Lower leg skin (tissue), 3 donors: ENCODE data around the gene RORC.

Experiments
- CTCF ChIP-seq, 3 donors: fragments of 450-650 bp; IDR thresholded peaks; one replicate each; pipeline ENCODE4 v1.5.1; 2016; ENCODE audit warnings: antibody characterized with exemption in 3 of 3, mild to moderate bottlenecking in 3 of 3, moderate library complexity in 2 of 3
- POLR2A ChIP-seq, 2 donors: fragments of 450-650 bp; IDR thresholded peaks; one replicate each; pipeline ENCODE4 v1.6.1; 2016 to 2017; ENCODE audit warnings: antibody characterized with exemption in 2 of 2, mild to moderate bottlenecking in 1 of 2, moderate library complexity in 1 of 2

GRCh38 chr1:151779852-151780251 lies 51.8 kb downstream of the RORC start:
- TF ChIP-seq CTCF (IDR thresholded peaks at IDR 0.05) (no peak), POLR2A (IDR thresholded peaks at IDR 0.05) (no peak)
